Measurements from ENCODE around the gene ZFTA. TPM values are rescaled to one million over a fixed set of nuclear protein-coding genes. Genes with fewer than 3 reads are reported as not detected.
"Not testable (repeated sequence)": the region's sequence is repeated elsewhere in the genome, so short reads cannot be mapped to it uniquely, and the experiment has no call there.

The ZFTA gene
- total RNA-seq, 2 experiments from 2014 or later: 6.2 to 6.8 TPM

DNA sequence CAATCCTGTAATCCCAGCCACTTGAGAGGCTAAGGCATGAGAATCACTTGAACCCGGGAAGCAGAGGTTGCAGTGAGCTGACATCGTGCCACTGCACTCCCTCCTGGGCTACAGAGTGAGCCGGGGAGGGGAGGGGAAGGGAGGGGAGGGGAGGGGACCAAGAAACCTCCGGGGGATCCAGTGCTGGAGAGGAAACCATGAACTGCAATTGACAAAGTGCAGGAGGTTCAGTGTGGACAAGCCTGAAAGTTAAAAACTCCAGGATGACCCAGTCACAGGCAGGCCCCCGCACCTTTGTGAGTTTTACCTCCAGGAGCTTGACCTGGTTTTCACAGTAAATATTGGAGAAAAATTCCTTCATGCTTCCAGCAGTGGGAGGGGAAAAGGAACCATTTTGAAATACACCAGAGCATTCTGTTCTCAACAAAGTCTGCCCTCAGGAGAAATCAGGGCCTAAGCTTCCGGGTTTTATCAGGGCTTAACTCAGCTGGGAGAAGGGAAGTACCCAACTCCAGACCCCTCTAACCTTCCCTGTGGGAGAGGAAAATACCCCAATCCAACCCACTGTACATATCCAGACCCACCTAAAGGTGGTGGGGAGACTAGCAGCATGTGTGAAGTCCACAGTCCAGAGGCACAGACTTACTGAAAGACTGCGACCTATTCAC, 15.5 kb upstream of the ZFTA start:
- ChIA-PET CTCF (interaction anchor here (2.0 kb wide), 1 partner anchor 16 kb away, joined by 5 read pairs; the partner anchor contains the start of gene ZFTA), POLR2A (no interaction called here)

DNA sequence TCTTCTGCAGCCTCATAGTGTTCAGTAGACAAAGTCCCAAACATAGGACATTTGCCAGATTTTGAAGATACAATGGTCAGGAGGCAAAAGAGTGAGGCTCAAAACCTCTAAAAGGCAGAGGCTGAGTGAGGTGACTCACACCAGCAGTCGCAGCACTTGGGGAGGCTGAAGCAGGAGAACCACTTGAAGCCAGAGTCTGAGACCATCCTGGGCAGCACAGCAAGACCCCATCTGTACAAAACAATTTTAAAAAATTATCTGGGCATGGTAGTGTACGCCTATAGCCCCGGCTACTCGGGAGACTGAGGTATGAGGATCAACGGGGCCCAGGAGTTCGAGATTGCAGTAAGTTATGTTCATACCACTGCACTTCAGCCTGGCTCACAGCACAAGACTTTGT, 14.2 kb upstream of the ZFTA start:
- ChIA-PET CTCF (interaction anchor here (0.7 to 0.8 kb wide), 2 partner anchors 127 to 128 kb away, joined by 3 read pairs; no protein-coding TSS in a partner anchor), POLR2A (no interaction called here)

DNA sequence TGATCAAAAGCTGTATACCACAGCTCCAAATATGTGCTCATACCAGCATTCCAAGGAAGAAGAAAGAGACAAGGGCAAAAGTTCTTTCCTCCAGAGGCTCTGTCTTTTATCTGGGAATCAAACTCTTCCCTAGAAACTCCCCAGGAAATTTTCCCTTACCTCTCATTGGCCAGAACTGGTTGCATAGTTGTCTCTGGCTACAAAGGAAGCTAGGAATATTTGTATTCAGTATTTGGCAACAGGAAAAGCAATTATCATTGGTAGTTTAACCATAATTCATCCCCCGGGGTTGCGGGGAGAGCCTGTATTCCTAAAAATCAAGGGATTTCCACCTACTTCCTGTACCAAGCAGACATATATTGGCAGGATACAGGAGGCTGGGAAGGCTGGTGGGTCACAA, 10.5 kb upstream of the ZFTA start:
- POLR2A ChIA-PET: no interaction called here
- CTCF ChIA-PET: interaction anchor here (1.7 kb wide), 1 partner anchor 11 kb away, joined by 6 read pairs; the partner anchor contains the start of gene ZFTA

DNA sequence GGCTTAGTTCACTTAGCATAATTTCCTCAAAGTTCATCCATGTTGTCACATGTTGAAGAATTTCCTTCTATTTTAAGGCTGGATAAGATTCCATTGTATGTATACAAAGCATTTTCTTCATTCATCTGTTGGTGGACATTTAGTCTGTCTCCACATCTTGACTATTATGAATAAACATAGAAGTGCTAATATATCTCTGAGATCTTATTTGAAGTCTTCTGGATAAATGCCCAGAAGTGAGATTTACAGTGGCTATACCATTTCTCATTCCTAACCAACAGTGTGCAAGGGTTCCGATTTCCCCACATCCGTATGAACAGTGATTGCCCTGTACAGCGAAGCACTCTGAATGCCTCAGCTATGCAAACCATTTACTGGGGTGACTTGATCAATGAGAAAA, 6.6 kb upstream of the ZFTA start:
- CTCF ChIA-PET: no interaction called here
- POLR2A ChIA-PET: no interaction called here

DNA sequence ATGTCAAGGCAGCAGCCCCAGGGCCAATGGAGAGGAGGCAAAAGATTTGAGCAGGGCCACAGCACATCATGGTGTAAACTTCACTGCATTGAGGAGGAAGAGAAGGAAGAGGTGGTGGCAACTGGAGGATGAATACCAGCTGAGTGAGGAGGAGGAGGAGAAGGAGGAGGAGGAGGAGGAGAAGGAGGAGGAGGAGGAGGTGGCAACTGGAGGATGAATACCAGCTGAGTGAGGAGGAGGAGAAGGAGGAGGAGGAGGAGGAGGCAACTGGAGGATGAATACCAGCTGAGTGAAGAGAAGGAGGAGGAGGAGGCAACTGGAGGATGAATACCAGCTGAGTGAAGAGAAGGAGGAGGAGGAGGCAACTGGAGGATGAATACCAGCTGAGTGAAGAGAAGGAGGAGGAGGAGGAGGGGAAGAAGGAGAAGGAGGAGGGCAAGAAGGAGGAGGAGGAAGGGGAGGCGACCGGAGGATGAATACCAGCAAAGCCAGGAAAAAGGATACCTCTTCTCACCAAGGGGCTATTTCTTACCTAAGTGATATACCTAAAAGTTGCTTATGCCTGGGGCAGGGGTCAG, 3.3 kb upstream of the ZFTA start:
- POLR2A ChIA-PET, CTCF ChIA-PET: not testable (repeated sequence)

- POLR2A ChIA-PET: interaction anchor here (0.6 kb wide), 3 partner anchors 206 to 626 kb away, joined by 3 to 9 read pairs (median 5); partner anchors contain the start of gene FERMT3
- CTCF ChIA-PET: interaction anchor here (0.5 kb wide), 1 partner anchor 1400 kb away, joined by 3 read pairs; no protein-coding TSS in a partner anchor
Measured at GRCh38 chr11:63770763-63771162, 2.2 kb upstream of the ZFTA start.

DNA sequence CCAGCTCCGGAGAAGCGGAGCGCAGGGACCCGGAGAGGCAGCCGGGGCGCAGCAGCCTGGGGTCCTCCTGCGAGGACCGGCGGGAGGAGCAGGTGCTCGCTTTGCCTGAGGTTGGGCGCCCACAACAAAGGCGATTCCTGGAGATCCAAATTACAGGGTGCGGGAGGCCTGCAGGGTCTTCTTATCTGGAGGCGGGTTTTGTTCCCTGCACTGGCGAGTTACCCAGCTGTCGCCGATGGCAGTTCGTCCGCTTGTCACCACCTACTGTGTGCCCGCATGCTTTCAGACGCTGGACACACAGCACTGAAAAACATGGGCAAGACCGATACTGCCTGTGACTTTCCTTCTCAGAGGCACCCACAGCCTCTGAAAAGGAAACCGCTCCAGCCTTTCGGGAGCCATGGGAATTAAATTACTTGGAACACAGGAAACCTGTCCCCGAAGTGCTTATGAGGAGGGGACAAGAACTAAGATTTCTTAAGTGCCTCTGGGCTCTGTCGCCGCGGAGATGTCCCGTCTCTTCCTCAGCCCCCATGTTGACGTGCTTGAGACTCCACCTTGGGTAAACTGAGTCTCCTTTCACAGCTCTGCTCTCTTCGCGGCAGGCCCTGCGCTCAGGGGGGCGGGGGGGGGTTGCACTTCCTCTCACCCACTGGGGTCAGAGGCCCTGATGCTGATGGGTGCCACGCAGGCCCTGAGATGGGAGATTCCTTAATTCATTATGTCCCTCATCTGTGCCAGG, 1.3 kb upstream of the ZFTA start:
- CTCF ChIA-PET: interaction anchor here (2.1 kb wide), 1 partner anchor 68 kb away, joined by 17 read pairs; the partner anchor contains the start of gene MARK2
- POLR2A ChIA-PET: interaction anchor here (0.6 kb wide), 4 partner anchors 85 to 625 kb away, joined by 3 to 9 read pairs (median 4); no protein-coding TSS in a partner anchor

- POLR2A ChIA-PET: interaction anchor here (0.6 kb wide), 1 partner anchor 280 kb away, joined by 4 read pairs; no protein-coding TSS in a partner anchor
- CTCF ChIA-PET: interaction anchor here (1.1 to 2.1 kb wide), 2 partner anchors 69 to 96 kb away, joined by 4 to 17 read pairs; partner anchors contain the start of gene MARK2
Measured at GRCh38 chr11:63769042-63769713, 603 bp upstream of the ZFTA start.

GRCh38 chr11:63767565-63768236, 874 bp downstream of the ZFTA start:
- ChIA-PET CTCF (interaction anchor here (0.6 to 2.1 kb wide), 7 partner anchors 12 to 178 kb away, joined by 3 to 17 read pairs (median 5); partner anchors contain the start of gene MARK2), POLR2A (interaction anchor here (0.5 to 0.6 kb wide), 3 partner anchors 437 to 844 kb away, joined by 4 to 9 read pairs (median 5); no protein-coding TSS in a partner anchor)

DNA sequence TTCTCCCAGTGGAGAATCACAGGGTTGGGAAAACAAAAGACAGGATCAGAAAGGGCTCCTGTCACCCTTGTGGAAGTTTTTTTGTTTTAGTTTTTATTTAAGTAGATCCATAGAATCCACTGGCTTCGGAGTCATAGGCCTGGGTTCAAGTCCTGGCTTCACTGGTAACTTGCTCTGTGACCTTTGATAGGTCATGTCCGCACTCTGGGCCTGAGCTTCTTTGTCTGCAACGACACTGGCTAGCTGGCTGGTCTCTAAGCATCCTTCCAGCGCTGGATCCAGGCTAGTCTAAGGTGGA, 1.4 kb downstream of the ZFTA start:
- ChIA-PET POLR2A (interaction anchor here (0.5 to 0.6 kb wide), 2 partner anchors 437 to 843 kb away, joined by 4 to 5 read pairs; no protein-coding TSS in a partner anchor), CTCF (interaction anchor here (1.1 to 1.7 kb wide), 4 partner anchors 12 to 178 kb away, joined by 3 to 8 read pairs (median 6); no protein-coding TSS in a partner anchor)

GRCh38 chr11:63766531-63767235, 1.9 kb downstream of the ZFTA start:
- ChIA-PET CTCF (interaction anchor here (1.1 kb wide), 1 partner anchor 45 kb away, joined by 3 read pairs; no protein-coding TSS in a partner anchor), POLR2A (no interaction called here)

DNA sequence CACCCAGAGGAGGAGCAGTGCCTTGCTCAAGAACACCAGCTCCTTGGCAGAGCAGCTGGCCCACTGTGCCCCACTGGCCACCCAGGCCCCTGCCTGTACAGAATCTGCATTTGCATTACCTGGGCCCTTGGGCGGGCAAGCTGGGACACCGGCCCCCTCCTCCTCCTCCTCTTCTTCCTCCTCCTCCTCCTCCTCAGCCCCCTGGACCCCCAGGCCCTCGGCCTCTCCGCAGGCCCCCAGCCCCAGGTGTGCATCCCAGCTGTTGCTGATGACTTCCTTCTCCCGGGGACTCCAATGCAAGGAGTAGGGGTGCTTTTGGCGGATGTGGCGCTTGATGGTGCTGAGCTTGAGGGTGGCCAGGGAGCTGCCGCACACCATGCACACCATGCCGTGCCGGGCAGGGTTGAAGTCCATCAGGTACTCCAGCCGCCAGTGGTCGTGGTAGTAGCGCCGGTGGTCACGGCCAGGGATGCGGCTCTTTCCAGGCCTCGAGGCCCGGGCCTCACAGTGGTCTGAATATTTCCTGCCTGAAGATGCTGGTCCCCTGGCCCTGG, 2.8 kb downstream of the ZFTA start:
- ChIA-PET POLR2A (no interaction called here), CTCF (no interaction called here)

DNA sequence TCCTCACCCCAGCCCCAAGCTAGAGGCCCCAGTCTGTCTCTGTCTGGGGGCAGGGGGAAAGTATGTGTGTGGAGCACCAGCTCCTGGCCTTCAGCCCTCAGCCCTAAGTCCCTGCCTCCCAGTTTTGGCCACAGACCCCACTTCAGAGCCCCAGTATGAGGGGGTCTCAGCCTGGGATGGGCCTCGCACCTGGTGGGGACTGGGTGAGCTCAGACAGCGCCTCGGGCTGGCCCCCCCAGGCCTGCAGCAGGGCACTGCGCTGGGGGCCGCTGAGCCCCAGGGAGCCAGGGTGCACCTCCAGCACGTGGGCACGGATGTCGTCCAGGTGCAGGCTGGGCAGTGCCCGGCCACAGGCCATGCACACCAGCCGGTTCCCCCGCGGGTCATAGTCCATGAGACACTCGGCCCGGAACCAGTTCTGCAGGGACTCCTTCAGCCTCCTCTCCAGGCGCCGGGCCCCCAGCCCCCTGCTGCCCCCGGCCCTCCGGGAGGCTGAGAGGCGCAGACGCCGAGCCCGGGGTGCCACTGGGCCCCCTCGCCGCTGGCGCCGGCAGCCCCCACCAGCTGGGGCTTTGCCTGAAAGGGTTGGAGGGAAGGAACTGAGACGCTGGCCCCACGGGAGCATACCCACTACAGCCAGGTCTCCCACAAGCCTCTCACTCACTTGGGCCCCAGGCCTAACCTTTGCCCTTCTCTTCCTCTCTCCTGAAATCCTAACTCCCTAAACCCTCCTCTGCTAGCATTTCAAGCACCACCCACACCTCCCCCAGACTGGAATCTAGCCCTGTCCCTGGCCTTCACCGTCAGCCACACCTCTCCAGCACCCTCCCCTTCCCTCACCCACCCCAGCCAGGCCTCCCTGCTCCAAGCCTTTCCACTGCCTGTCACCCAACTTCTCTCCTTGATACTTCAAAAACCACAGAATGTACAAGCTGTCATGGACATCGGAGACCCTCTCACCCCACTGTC, 3.6 kb downstream of the ZFTA start:
- POLR2A ChIA-PET: no interaction called here
- CTCF ChIA-PET: no interaction called here

DNA sequence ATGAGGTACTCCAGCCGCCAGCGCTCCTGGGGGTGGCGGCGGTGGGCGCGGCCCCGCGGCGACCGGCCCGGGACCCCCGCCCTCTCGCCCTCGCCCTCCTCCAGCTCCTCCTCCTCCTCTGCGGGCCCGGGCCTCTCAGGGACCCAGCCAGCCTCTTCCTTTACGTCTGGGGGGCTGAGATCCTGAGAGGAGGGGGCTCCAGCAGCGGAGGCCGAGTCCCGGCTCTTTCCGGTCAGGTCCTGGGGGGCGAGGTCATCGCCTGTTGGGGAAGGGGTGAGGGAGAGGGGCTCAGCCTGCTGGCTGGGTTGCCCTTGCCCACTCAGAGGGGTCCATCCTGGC, 4.3 kb downstream of the ZFTA start:
- ChIA-PET POLR2A (no interaction called here), CTCF (no interaction called here)

DNA sequence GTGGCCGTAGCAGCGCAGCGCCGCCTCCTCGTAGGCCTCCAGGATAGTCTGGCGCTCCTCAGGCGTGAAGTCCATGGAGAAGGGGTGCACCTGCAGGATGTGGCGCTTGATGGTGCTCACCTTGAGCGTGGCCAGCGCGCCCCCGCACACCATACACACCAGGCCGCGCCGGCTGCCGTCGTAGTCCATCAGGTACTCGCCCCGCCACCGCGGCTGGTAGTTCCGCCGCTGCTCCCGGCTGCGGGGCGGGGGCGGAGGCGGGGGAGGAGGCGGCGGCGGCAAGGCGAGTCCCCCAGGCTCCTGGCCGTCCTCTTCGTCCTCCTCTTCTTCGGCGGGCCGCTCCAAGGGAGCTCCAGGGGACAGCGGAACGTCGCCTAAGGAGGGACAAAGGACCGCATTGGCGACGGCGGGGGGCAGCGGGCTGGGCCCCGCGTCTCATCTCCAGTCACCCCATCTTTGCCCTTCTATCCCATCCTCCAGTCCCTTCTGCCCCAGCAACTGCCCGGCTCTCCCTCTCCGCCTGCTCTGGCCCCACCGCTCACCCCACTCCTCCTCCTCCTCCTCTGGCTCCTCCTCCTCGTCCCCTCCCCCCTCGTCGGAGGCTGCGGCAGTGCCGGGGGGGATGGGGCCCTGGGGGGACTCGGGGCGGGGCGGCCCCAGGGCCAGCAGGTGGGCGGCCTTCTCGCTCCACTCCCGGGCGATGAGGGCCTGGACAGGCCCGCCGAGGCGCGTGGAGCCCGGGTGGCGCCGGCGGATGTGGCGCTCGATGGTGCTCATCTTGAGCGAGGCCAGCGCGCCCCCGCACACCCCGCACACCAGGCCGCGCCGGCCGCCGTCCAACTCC, 4.9 kb downstream of the ZFTA start:
- POLR2A ChIA-PET: no interaction called here
- CTCF ChIA-PET: no interaction called here
